Coronary artery (tissue), 2 donors: ENCODE results near the gene APBB2.
"Not testable (repeated sequence)": the region's sequence is repeated elsewhere in the genome, so short reads cannot be mapped to it uniquely, and the experiment has no call there.

Source experiments
- DNase-seq: peaks from one replicate; pipeline ENCODE4 v3.0.0-alpha.2; 2017; ENCODE audit warnings: low spot score
- H3K27ac ChIP-seq, 2 donors: fragments of 200-600 bp; sonication (generic); one replicate each; pipeline ENCODE4 v1.5.1; 2016 to 2019
- H3K4me3 ChIP-seq: fragments of 200-600 bp; sonication (generic); 2 replicates; pipeline ENCODE4 v1.5.1; 2016; ENCODE audit warnings: mild to moderate bottlenecking, moderate library complexity
- TF ChIP-seq, protein P1 (sequence below): fragments of 200-600 bp; sonication (generic); IDR thresholded peaks from one replicate; pipeline ENCODE4 v1.5.1; 2019; ENCODE audit warnings: antibody characterized with exemption

The APBB2 gene

DNA sequence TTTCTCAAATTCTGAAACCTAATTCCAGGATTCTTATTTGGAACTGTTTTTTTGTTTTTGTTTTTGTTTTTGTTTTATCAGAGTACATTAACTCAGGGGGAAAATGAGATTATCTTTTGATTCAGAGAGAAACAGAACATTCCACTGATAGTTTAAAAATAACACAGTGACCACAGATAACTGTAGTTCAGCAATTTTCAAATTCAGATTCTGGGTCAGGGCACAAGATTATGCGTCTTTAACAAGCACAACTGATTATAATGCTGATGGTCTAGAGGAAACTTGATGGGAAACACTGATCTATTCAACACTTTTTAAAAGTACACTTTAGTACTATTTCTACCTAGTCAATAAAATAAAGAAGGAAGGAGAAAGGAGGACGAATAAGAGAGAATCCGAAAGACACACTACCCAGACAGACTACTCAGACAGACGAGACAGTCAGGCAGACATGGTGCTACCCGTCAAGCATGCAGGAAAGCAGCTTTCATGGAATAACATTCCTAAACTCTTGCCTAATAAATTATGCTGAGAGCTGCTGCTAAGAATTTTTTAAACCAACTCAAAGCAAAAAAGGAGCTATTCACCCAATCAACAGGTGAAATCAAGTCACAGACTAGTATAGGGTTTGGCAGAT is 59.0 kb downstream of the APBB2 start:
- DNase-seq: no peak
- peak overlapping the region; percentile 15 for H3K4me3 ChIP-seq
- TF ChIP-seq, protein P1, sequence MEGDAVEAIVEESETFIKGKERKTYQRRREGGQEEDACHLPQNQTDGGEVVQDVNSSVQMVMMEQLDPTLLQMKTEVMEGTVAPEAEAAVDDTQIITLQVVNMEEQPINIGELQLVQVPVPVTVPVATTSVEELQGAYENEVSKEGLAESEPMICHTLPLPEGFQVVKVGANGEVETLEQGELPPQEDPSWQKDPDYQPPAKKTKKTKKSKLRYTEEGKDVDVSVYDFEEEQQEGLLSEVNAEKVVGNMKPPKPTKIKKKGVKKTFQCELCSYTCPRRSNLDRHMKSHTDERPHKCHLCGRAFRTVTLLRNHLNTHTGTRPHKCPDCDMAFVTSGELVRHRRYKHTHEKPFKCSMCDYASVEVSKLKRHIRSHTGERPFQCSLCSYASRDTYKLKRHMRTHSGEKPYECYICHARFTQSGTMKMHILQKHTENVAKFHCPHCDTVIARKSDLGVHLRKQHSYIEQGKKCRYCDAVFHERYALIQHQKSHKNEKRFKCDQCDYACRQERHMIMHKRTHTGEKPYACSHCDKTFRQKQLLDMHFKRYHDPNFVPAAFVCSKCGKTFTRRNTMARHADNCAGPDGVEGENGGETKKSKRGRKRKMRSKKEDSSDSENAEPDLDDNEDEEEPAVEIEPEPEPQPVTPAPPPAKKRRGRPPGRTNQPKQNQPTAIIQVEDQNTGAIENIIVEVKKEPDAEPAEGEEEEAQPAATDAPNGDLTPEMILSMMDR: no peak
- H3K27ac ChIP-seq: peak overlapping the region; percentile 69 to 73

DNA sequence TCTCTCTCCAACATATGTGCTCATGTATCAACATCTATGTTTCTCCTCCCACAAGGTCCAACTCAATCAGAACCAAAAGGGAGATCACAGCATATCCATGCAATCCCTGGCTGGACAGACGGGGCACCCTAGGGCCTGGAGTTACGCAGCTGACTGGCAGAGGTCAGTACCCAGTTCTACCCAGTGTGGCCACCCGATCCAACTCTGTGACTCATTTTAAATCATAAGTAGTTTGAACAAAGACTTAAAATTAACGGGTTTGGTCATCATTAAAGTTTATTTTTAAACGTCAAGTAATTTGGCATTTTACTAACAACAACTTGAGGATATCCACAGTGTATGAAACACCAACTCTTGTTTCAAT is 59.5 kb downstream of the APBB2 start:
- DNase-seq: no peak
- Histone ChIP-seq H3K4me3 (peak overlapping the region; percentile 15), H3K27ac (peak overlapping the region; percentile 69 to 73)
- TF ChIP-seq, protein P1: no peak

DNA sequence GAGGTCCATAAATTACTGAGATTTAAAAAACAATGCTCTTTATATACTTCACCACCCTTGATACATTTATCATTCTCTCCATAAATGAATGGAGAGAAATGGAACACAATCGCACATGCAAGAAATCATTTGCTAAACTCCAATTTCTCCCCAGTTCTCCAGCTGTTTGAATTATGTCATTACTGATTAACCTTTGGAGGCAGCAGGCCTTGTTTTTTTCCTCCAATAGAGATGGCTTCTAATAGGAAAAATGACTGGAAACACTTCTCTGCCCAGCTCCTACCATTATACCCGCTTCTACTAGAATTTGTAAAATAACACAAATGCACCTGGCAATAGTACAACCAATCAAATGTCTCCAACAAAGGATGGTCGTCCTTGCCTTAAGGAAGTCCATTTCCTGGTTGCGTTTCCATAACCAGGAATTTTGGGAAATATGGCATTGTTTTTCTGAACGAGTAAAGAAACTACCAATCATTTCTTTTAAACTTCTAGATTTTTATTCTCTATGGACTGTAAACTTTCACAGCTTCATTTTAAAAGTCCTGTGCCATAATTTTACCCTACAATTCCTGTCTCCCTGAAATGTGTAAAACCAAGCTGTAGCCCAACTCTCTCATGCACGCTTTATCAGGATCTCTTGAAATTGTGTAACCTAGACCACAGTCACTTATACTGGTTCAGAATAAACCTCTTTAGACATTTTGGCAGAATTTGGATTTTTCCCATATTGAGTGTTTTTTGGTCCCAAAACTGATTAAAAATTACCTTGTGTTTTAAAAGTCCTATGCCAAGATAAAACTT is 60.1 kb downstream of the APBB2 start:
- no peak for DNase-seq
- TF ChIP-seq, protein P1: no peak
- H3K27ac ChIP-seq: peak overlapping the region; percentile 69 to 73
- no peak overlapping the region for H3K4me3 ChIP-seq

DNA sequence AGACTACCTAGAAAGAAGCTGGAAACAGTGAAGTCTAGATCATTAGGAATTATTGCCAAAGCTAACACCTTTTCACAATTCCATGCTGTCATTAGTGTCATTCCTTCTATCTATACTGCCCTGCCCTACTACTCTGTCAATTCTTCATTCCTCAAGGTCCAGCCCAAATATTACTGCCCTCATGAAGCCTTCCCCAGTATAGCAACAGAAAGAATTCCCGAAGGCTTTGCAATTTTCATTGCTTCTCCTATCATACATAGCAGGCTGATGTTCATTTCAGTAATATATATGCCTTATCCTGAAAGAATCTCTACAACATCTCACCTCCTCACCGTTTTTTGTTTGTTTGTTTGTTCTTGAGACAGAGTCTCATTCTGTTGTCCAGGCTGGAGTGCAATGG is 63.9 kb downstream of the APBB2 start:
- Histone ChIP-seq H3K27ac (no peak overlapping the region), H3K4me3 (no peak overlapping the region)
- TF ChIP-seq, protein P1: no peak
- DNase-seq: no peak

DNA sequence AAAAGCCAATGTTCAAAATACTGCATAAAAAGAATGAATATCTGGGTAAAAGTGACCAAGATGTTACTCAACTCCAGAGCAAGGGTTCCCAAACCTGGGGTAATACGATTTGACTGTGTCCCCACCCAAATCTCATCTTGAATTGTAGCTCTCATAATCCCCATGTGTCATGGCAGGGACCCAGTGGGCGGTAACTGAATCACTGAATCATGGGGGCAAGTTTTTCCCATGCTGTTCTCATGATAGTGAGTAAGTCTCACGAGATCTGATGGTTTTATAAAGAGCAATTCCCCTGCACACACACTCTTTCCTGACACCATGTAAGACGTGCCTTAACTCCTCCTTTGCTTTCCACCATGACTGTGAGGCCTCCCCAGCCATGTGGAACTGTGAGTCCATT is 64.8 kb downstream of the APBB2 start:
- not testable (repeated sequence) for DNase-seq, H3K27ac ChIP-seq, H3K4me3 ChIP-seq

DNA sequence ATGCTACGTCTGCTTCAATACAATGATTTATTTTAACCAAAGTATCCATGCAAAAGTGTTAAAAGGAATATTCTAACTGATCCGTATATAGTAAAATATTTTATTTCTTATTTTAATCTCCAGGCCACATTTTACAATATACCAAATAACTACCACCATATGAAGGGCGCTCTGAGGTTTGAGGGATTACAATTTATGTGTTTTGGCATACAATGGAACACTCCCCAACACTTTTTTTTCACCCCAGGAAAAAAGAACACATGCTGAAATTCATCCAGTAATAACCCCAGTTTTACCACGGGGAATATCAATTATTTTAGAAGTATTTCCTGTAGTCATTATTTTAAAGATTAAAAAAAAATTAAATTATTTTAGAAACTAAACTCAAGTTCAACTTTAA is 65.4 kb downstream of the APBB2 start:
- H3K27ac ChIP-seq: no peak overlapping the region
- H3K4me3 ChIP-seq: no peak overlapping the region
- TF ChIP-seq, protein P1: no peak
- DNase-seq: no peak

DNA sequence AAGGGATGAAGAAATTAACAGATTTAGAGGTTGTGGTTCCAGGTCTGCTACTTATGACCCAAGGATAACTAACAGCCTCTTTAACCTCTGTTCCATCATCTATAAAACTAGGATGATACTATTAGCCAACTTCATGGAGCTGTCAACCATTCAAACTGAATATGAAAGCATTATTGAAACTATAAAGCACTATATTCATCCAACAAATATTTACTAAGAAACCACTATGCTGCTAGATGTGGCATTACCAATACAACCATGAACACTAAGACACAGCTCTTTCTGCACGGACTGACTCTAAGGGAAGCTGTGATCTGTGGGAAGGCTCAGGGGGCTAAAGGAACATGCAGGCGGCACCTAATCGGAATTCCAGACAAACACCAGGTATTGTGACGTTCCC is 66.0 kb downstream of the APBB2 start:
- Histone ChIP-seq H3K27ac (peak overlapping the region in 1 of 2 donors; percentile 35), H3K4me3 (no peak overlapping the region)
- TF ChIP-seq, protein P1: no peak
- no peak for DNase-seq

DNA sequence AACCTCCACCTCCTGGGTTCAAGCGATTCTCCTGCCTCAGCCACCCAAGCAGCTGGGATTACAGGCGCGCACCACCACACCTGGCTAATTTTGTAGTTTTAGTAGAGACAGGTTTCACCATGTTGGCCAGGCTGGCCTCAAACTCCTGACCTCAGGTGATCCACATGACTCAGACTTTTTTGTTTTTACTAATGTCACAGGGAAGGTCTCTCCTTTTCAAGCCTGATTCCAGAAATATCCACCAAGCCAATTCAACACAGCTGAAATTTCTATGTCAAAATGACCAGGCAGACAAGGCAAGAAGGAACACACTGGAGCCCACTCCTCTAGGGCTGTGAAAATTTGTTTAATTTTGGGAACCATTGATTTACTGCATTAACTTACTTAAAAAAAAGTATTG is 66.8 kb downstream of the APBB2 start:
- H3K4me3 ChIP-seq, DNase-seq: not testable (repeated sequence)
- peak overlapping the region; percentile 79 to 85 for H3K27ac ChIP-seq
